SU-DHL-6 (cell line): ENCODE results near the gene AUH.

Source experiments
- CTCF ChIP-seq: fragments of 200-600 bp; sonication (generic); IDR thresholded peaks from one replicate; pipeline ENCODE4 v1.5.1; 2017; ENCODE audit warnings: antibody characterized with exemption, mild to moderate bottlenecking, low read length, moderate library complexity; ENCODE audit not compliant: insufficient read depth, poor library complexity, severe bottlenecking
- EZH2phosphoT487 ChIP-seq: fragments of 200-600 bp; sonication (generic), shearing (Covaris generic); conservative IDR thresholded peaks from 2 replicates; pipeline ENCODE4 v1.6.1; 2018; ENCODE audit warnings: mild to moderate bottlenecking, antibody characterized with exemption, low read length, moderate library complexity, mixed read lengths

DNA sequence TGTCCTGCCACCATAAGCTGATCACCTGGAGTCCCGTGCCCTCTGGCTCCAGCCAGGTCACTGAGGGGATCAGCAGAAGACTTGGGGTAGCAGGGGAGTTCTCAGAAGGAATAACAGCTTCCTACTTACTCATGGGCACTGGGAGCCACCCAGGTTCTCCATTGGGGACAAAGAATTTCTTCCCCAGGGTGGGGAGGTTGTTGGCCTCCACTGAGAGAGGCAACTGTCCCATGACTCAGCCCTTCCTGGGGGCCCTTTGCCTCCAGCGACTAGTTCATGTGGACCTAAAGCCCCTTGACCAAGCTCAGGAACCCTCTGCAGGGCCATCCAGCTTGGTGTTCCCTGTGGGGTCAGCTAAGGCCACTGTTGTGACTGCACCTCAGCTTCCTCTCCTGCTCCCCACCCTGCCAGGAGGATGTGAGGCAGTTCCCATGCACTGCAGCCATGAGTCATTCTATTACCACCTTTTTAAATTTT is 175.0 kb downstream of the AUH start:
- TF ChIP-seq CTCF = no peak
- no peak for TF ChIP-seq EZH2phosphoT487
